Measurements from ENCODE around the gene MICALL1. TPM values are rescaled to one million over a fixed set of nuclear protein-coding genes. Genes with fewer than 3 reads are reported as not detected.

MICALL1 gene
- total and polyA plus RNA-seq, 2 of the 13 experiments (the other 11 are each of a cell fraction or from before 2014, with no cell fraction given), result 7.6 to 10.6 TPM

- TF ChIP-seq SALL2 (CRISPR knock-in tag; IDR thresholded peaks at IDR 0.05), result peak; percentile 79; the same call in 1 of the 2 replicates
- no peak for TF ChIP-seq ATRX (CRISPR knock-in tag; IDR thresholded peaks at IDR 0.05; ENCODE audit: borderline replicate concordance)
- no peak for TF ChIP-seq E2F1 (CRISPR knock-in tag; IDR thresholded peaks at IDR 0.05)
- no peak for TF ChIP-seq ZFP62 (CRISPR knock-in tag; IDR thresholded peaks at IDR 0.05)
- no peak for TF ChIP-seq ZNF543 (CRISPR knock-in tag; IDR thresholded peaks at IDR 0.05)
- TF ChIP-seq, protein P1, sequence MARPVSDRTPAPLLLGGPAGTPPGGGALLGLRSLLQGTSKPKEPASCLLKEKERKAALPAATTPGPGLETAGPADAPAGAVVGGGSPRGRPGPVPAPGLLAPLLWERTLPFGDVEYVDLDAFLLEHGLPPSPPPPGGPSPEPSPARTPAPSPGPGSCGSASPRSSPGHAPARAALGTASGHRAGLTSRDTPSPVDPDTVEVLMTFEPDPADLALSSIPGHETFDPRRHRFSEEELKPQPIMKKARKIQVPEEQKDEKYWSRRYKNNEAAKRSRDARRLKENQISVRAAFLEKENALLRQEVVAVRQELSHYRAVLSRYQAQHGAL (CRISPR knock-in tag; IDR thresholded peaks at IDR 0.05; ENCODE audit: not compliant biosample characterization), result no peak
- no peak for TF ChIP-seq SNRNP70 (IDR thresholded peaks at IDR 0.05; ENCODE audit: low read depth, low read length)
- peak; percentile 38; the same call in 1 of the 2 replicates for TF ChIP-seq ARHGAP35 (CRISPR knock-in tag; IDR thresholded peaks at IDR 0.05; ENCODE audit: borderline replicate concordance)
- TF ChIP-seq ZNF205 (CRISPR knock-in tag; IDR thresholded peaks at IDR 0.05), result peak; percentile 65; the same call in 1 of the 2 replicates
- TF ChIP-seq, protein P2, sequence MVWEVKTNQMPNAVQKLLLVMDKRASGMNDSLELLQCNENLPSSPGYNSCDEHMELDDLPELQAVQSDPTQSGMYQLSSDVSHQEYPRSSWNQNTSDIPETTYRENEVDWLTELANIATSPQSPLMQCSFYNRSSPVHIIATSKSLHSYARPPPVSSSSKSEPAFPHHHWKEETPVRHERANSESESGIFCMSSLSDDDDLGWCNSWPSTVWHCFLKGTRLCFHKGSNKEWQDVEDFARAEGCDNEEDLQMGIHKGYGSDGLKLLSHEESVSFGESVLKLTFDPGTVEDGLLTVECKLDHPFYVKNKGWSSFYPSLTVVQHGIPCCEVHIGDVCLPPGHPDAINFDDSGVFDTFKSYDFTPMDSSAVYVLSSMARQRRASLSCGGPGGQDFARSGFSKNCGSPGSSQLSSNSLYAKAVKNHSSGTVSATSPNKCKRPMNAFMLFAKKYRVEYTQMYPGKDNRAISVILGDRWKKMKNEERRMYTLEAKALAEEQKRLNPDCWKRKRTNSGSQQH (CRISPR knock-in tag; IDR thresholded peaks at IDR 0.05; ENCODE audit: low read depth), result peak; percentile 46; the same call in 1 of the 2 replicates
- TF ChIP-seq, protein P3, sequence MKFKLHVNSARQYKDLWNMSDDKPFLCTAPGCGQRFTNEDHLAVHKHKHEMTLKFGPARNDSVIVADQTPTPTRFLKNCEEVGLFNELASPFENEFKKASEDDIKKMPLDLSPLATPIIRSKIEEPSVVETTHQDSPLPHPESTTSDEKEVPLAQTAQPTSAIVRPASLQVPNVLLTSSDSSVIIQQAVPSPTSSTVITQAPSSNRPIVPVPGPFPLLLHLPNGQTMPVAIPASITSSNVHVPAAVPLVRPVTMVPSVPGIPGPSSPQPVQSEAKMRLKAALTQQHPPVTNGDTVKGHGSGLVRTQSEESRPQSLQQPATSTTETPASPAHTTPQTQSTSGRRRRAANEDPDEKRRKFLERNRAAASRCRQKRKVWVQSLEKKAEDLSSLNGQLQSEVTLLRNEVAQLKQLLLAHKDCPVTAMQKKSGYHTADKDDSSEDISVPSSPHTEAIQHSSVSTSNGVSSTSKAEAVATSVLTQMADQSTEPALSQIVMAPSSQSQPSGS (CRISPR knock-in tag; IDR thresholded peaks at IDR 0.05), result peak; percentile 30; the same call in 1 of the 2 replicates
- peak; percentile 99 for TF ChIP-seq CTCF (CRISPR knock-in tag; IDR thresholded peaks at IDR 0.05)
- peak; percentile 54; the same call in 1 of the 2 replicates for TF ChIP-seq FOXC1 (CRISPR knock-in tag; IDR thresholded peaks at IDR 0.05; ENCODE audit: borderline replicate concordance)
- no peak for TF ChIP-seq ZNF570 (CRISPR knock-in tag; IDR thresholded peaks at IDR 0.05; ENCODE audit: borderline replicate concordance)
- no peak for TF ChIP-seq HES4 (CRISPR knock-in tag; IDR thresholded peaks at IDR 0.05; ENCODE audit: borderline replicate concordance)
- TF ChIP-seq ZKSCAN5 (CRISPR knock-in tag; IDR thresholded peaks at IDR 0.05), result no peak
- TF ChIP-seq, protein P4, sequence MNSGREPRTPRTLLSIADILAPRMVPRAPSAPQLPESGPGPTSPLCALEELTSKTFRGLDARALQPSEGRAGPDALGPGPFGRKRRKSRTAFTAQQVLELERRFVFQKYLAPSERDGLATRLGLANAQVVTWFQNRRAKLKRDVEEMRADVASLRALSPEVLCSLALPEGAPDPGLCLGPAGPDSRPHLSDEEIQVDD (CRISPR knock-in tag; IDR thresholded peaks at IDR 0.05; ENCODE audit: borderline replicate concordance), result no peak
- TF ChIP-seq ARNT (IDR thresholded peaks at IDR 0.05), result no peak
- 0 out of 2 replicates have a peak, but pooled peaks have one; percentile 62 for TF ChIP-seq THAP11 (CRISPR knock-in tag; IDR thresholded peaks at IDR 0.05)
- TF ChIP-seq IRF2 (CRISPR knock-in tag; IDR thresholded peaks at IDR 0.05), result peak; percentile 57
- no peak for TF ChIP-seq MIXL1 (CRISPR knock-in tag; IDR thresholded peaks at IDR 0.05)
- no peak for TF ChIP-seq CREBL2 (CRISPR knock-in tag; IDR thresholded peaks at IDR 0.05; ENCODE audit: borderline replicate concordance)
- no peak for TF ChIP-seq ZNF432 (CRISPR knock-in tag; IDR thresholded peaks at IDR 0.05; ENCODE audit: borderline replicate concordance)
Measured at GRCh38 chr22:37933711-37934376, 27.7 kb downstream of the MICALL1 start (continued).
